ENCODE data around the gene MYEOV.

The MYEOV gene

GRCh38 chr11:69287968-69288882 is 5.7 kb upstream of the MYEOV start:
- DNase-seq: no peak

- DNase-seq: no peak
These were observed 5.1 kb upstream of the MYEOV start for GRCh38 chr11:69288883-69289242.

GRCh38 chr11:69290806-69291205 is 3.1 kb upstream of the MYEOV start:
- DNase-seq: no peak

GRCh38 chr11:69291459-69292110 is 2.4 kb upstream of the MYEOV start:
- DNase-seq: no peak

- no peak for DNase-seq
These were observed 1.7 kb upstream of the MYEOV start for GRCh38 chr11:69292221-69292648.

- DNase-seq: peak; percentile 24
These were observed 868 bp upstream of the MYEOV start for GRCh38 chr11:69293087-69293486.

GRCh38 chr11:69294571-69295078 is 670 bp downstream of the MYEOV start:
- DNase-seq: no peak

GRCh38 chr11:69295079-69295994 is 1.4 kb downstream of the MYEOV start:
- no peak for DNase-seq

GRCh38 chr11:69295995-69296889 is 2.3 kb downstream of the MYEOV start:
- DNase-seq: peak; percentile 70

GRCh38 chr11:69296890-69297786 is 3.2 kb downstream of the MYEOV start:
- peak; percentile 100 for DNase-seq

GRCh38 chr11:69297787-69298266 is 3.9 kb downstream of the MYEOV start:
- no peak for DNase-seq

- peak; percentile 95 for DNase-seq
These were observed 4.5 kb downstream of the MYEOV start for GRCh38 chr11:69298267-69299022.

GRCh38 chr11:69299023-69299461 is 5.1 kb downstream of the MYEOV start:
- peak; percentile 55 for DNase-seq

- no peak for DNase-seq
These were observed 5.6 kb downstream of the MYEOV start for GRCh38 chr11:69299572-69299971.

GRCh38 chr11:69300120-69301060 is 6.4 kb downstream of the MYEOV start:
- peak; percentile 84 for DNase-seq

GRCh38 chr11:69301081-69301454 is 7.1 kb downstream of the MYEOV start:
- no peak for DNase-seq

- peak; percentile 98 for DNase-seq
These were observed 7.8 kb downstream of the MYEOV start for GRCh38 chr11:69301455-69302401.
